ENCODE measurements around the gene UNK.
A peak's percentile ranks its signal among the peaks of the same experiment; 100 is the strongest.

The UNK gene

GRCh38 chr17:75769536-75769935 lies 15.1 kb upstream of the UNK start:
- Histone ChIP-seq H3K4me3 (no peak overlapping the region), H3K27ac (no peak overlapping the region)

DNA sequence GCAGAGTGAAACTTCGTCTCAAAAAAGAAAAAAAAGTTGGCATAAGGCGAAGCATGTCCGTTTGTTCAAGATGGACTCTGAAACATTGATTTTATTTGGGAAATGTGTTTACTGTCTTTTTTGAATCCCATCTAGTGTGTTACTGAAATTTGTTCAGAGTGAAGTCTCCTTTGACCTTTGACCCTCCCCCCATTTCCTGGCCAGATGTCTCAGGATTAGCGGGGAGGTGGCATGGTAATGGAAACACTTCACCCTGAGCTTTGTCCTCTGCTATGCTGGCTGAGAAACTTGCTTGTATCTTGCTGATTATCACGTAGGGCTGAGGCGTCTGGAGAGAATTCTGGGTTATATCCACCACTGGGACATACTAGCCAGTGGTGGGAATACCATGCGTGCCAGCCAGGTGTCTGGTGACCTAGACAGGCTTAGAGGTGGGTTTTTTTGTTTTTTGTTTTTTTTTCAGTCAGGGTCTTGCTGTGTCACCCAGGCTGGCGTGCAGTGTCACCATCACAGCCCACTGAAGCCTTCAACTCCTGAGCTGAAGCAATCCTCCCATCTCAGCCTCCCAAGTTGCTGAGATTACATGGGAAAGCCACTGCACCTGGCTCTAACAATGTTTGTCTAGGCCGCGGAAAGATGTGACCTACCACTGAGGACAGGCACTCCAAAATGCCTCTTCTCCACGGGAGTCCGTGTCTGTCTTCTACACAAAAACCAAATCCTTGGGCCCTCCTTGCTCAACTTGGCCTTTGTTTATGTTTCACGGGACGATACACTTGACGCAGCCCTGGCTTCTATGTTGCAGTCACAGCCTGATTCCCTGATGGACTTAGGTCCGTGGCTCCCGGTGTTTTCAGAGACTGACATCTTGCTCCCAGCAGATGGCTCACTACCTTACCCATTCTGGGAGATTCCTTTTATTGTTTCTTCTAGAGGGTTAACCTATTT lies 13.0 kb upstream of the UNK start:
- Histone ChIP-seq H3K4me3 (no peak overlapping the region), H3K27ac (no peak overlapping the region)

- Histone ChIP-seq H3K27ac (no peak overlapping the region), H3K4me3 (no peak overlapping the region)
Measured at GRCh38 chr17:75773121-75773807, 11.3 kb upstream of the UNK start.

DNA sequence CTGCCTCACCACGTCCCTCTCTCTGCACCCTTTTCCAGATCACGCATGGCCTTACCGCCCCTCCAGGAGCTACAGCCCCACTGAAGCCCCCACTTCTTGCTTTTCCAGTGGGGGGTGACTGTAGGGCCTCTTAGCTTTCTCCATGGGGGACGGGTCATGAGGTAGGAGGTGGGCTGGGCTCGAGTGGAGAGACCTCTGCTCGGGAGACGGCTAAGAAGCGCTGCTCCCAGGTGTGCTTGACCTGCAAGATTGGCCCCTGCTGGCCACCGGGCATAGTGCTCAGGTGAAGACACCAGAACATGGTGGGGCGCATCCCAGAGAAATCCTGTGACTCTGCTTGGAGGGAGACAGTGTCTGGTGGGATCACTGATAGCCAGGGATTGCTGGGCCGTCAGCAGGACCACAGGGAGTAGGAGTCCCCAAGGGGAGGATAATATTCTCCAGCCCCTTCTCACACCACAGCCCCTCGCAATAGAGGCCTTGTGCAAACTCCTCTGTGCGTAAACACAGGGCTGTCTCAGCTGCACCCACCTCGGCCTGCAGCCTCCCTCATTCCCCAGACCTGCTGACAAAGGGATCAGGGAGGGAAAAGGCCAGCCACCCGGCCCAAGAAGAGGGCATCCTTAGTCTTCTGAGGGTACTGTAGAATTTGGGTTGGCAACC lies 10.7 kb upstream of the UNK start:
- H3K4me3 ChIP-seq = no peak overlapping the region
- no peak overlapping the region for H3K27ac ChIP-seq

GRCh38 chr17:75774471-75774990 lies 10.1 kb upstream of the UNK start:
- Histone ChIP-seq H3K4me3 (no peak overlapping the region), H3K27ac (peak overlapping the region in 2 of 21 experiments; percentile 32 to 99)

DNA sequence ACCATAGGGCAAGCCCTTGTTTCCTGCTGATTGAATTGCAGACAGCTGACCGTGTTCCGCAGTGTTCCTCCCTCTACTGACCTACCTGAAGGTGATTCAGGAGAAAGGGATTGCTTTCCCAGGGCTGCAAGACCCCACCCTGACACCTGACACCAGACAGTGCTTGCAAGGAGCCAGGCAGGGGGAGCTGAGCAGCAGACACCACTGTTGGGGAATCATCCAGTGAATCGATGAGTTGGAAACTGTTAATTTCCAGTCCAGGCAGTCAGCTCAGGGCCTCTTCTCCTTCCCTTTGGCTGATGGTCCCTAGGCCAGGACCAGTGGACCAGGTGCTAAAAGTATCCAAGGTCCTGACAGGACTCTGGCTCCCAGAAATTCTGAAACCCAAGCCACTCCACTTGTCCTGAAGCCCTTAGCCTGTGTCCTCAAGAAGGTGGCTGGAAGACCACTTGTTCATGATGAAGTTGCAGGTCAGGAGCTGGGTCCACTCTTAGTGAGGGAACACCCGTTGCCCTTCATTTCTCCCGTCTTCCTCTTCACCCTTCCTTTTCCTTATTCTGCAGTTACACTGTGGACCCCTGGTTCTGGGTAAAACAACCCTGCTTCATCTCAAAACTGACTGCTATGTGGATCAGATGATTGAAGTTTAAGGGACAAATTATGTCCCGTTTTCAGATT lies 9.5 kb upstream of the UNK start:
- Histone ChIP-seq H3K4me3 (no peak overlapping the region), H3K27ac (peak overlapping the region in 5 of 21 experiments; percentile 24 to 99 (median 34))

DNA sequence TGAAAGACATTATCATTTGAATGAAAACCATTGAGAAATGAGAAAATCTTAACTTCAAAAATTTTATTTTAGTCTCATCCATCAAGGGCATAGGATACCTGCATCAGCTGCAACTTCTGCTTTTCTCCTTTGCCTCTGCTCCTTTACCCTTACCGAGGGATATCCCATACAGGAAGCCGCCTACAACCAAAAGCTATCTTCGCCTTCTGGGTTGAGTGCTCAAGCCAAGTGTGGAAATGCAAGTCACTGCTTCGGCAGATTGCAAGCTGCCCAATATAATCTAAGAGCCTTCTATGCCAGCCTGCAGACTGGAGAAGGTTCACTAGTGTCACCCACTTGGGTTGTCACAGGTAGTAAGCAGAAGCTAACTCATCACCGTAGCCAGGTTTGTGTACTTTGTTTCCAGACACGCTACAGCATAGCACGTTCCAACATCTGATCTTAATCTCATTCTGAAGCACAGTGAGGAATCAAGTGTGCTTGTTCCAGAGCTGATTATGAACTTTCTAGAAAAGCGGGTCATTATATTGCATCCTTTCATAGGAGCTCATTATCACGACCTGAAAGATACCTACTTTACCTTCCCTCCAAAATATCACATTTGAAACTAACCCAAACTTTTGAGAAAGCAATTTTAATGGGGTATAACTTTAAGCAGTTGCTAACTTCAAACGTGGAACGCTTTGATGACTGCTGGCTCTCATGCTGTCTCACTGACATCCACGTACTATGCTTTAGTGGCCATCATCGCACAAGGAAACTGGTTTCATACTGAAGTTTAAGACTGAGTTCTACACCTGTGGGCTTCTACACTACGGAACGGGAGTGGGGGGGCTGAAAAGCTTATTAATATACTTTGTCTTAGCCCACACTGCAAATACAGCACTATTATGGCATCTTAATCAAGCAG lies 8.0 kb upstream of the UNK start:
- peak overlapping the region; percentile 76 to 98 (median 94) for H3K4me3 ChIP-seq
- peak overlapping the region in 11 of 21 experiments; percentile 1 to 99 (median 56) for H3K27ac ChIP-seq

GRCh38 chr17:75777296-75777922 lies 7.2 kb upstream of the UNK start:
- peak overlapping the region; percentile 76 to 98 (median 94) for H3K4me3 ChIP-seq
- H3K27ac ChIP-seq = peak overlapping the region in 11 of 21 experiments; percentile 1 to 100 (median 97)

GRCh38 chr17:75778066-75778860 lies 6.3 kb upstream of the UNK start:
- Histone ChIP-seq H3K4me3 (peak overlapping the region; percentile 76 to 98 (median 94)), H3K27ac (peak overlapping the region; percentile 73 to 100 (median 99))

DNA sequence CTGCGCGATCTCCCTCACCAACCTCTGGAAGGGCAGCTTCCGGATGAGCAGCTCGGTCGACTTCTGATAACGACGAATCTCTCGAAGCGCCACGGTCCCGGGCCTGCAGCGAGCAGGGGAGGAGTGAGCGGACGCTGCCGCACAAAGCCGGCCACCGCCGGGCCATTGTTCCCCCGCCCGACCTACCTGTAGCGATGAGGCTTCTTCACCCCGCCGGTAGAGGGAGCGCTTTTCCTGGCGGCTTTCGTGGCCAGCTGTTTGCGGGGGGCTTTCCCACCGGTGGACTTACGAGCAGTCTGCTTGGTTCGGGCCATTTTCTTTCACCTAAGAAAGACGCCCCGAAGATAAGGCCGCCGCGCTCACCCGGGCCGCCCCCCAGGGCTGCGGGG lies 5.8 kb upstream of the UNK start:
- Histone ChIP-seq H3K27ac (peak overlapping the region; percentile 73 to 100 (median 99)), H3K4me3 (peak overlapping the region; percentile 76 to 98 (median 94))

GRCh38 chr17:75779250-75779986 lies 5.2 kb upstream of the UNK start:
- peak overlapping the region; percentile 73 to 100 (median 99) for H3K27ac ChIP-seq
- H3K4me3 ChIP-seq = peak overlapping the region; percentile 76 to 98 (median 94)

- Histone ChIP-seq H3K4me3 (no peak overlapping the region), H3K27ac (peak overlapping the region in 10 of 21 experiments; percentile 16 to 99 (median 77))
Measured at GRCh38 chr17:75779987-75780889, 4.4 kb upstream of the UNK start.

DNA sequence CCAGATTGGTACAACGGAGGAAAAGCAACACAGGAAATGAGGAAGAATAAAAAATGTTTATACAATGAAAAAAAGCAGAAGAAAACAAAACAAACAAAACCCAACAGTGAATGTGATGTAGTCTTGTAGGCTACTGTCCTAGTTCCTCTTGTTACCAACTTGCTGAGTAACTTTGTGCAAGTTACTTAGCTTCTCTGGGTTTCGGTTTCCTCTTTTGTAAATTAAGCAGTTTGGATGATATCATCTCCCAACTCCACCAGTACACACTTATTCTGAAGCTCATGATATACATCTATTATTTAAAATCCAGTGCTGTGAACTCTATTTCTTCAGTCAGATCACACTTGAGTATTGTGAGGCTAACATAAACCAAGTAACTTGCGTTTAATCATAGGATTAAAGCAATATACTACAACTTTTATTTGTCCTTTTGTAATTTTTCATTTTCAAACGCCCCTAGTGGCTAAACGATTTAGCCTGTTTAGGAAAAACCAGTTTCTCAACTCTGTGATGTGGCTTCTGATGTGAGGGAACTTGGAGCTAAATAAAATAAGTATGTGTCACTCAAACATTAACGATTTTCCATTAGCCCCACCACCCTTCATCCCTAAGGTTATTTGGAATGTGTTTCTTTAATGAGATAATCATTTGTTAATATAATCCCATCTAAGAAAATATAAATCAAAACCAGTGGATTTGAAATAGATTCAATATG lies 1.4 kb upstream of the UNK start:
- Histone ChIP-seq H3K27ac (peak overlapping the region in 20 of 21 experiments; percentile 93 to 100 (median 99)), H3K4me3 (peak overlapping the region in 2 of 7 experiments; percentile 3 to 6)

GRCh38 chr17:75783803-75784472 lies 668 bp upstream of the UNK start:
- Histone ChIP-seq H3K4me3 (peak overlapping the region; percentile 40 to 77 (median 49)), H3K27ac (peak overlapping the region; percentile 71 to 100 (median 99))

All from skin epidermis (tissue), 12 donors.